B cell (primary cell): ENCODE data around the gene KLK4. TPM values are rescaled to one million over a fixed set of nuclear protein-coding genes. Genes with fewer than 3 reads are reported as not detected.

Source experiments
- ATAC-seq: fragments of 200-7000 bp; cut with Tn5 transposase; one replicate; pipeline ENCODE4 v1.10.0; 2021; ENCODE audit warnings: low read depth, mild to moderate bottlenecking, moderate number of reproducible peaks, moderate library complexity
- CTCF ChIA-PET: fragments of 350-600 bp; sonication (Branson Sonifier 250); formaldehyde crosslinking; loops from one replicate; lab custom pipeline; 2021; ENCODE audit warnings: antibody characterized with exemption, inconsistent platforms; lab: Charles Lee
- POLR2A ChIA-PET: fragments of 350-600 bp; sonication (Branson Sonifier 250); formaldehyde crosslinking; loops from one replicate; lab custom pipeline; 2021; ENCODE audit warnings: antibody characterized with exemption; lab: Charles Lee
- DNase-seq: peaks from one replicate; pipeline ENCODE4 v3.0.0; 2013
- H2AFZ ChIP-seq: 2 replicates; pipeline ENCODE4 v1.6.1; 2012; ENCODE audit warnings: mild to moderate bottlenecking, low read depth, low read length; ENCODE audit not compliant: insufficient read depth, poor library complexity, severe bottlenecking
- H3K27ac ChIP-seq, 2 donors: 1 replicate in 1 of 2; 2 replicates in 1 of 2; pipeline ENCODE4 v1.5.1; 2012 to 2013; ENCODE audit warnings: low read length in 2 of 2, mild to moderate bottlenecking in 2 of 2, moderate library complexity in 1 of 2
- H3K27me3 ChIP-seq, 4 experiments: fragments of 200-600 bp in 1 of 4; sonication (generic) in 1 of 4; replicated peaks in 1 of 4; 1 replicate in 2 of 4; 2 replicates in 2 of 4; pipeline versions ENCODE4 v1.6.1 to v1.7.0; 2013 to 2016; ENCODE audit warnings: low read length in 3 of 4, mild to moderate bottlenecking in 2 of 4, mixed read lengths in 1 of 4, moderate library complexity in 1 of 4; ENCODE audit not compliant: insufficient read depth in 4 of 4, control insufficient read depth in 3 of 4; ENCODE audit errors: control extremely low read depth in 1 of 4
- H3K36me3 ChIP-seq, 2 experiments: replicated peaks in 1 of 2; 1 replicate in 1 of 2; 2 replicates in 1 of 2; pipeline versions ENCODE4 v1.6.1 to v1.7.1; 2013; ENCODE audit warnings: low read length in 1 of 2; ENCODE audit not compliant: insufficient read depth in 2 of 2, control insufficient read depth in 1 of 2; ENCODE audit errors: control extremely low read depth in 1 of 2, extremely low read depth in 1 of 2
- H3K4me1 ChIP-seq, 2 donors: fragments of 200-600 bp in 1 of 2; sonication (generic) in 1 of 2; 1 replicate in 1 of 2; 2 replicates in 1 of 2; pipeline versions ENCODE4 v1.5.1 to v1.6.1; 2013 to 2017; ENCODE audit warnings: low read length in 2 of 2; ENCODE audit not compliant: control insufficient read depth in 2 of 2, insufficient read depth in 2 of 2
- H3K4me2 ChIP-seq: replicated peaks from 2 replicates; pipeline ENCODE3; 2012; ENCODE audit warnings: mild to moderate bottlenecking, low read depth, low read length; ENCODE audit not compliant: poor library complexity, severe bottlenecking
- H3K4me3 ChIP-seq, 5 experiments: fragments of 200-600 bp in 1 of 5; sonication (generic) in 1 of 5; 1 replicate in 3 of 5; 2 replicates in 2 of 5; pipeline versions ENCODE4 v1.5.1 to v1.7.0; 2011 to 2016; ENCODE audit warnings: low read length in 4 of 5, mild to moderate bottlenecking in 4 of 5, low read depth in 2 of 5, control low read depth in 1 of 5, moderate library complexity in 1 of 5; ENCODE audit not compliant: insufficient read depth in 1 of 5; ENCODE audit errors: control extremely low read depth in 1 of 5, extremely low read depth in 1 of 5
- H3K79me2 ChIP-seq: fragments of 200-600 bp; sonication (generic); one replicate; pipeline ENCODE4 v1.6.0; 2016; ENCODE audit warnings: low read length; ENCODE audit not compliant: control insufficient read depth, insufficient read depth
- H3K9ac ChIP-seq: fragments of 200-600 bp; sonication (generic); 2 replicates; pipeline ENCODE4 v1.6.1; 2017; ENCODE audit warnings: mild to moderate bottlenecking, low read length, moderate library complexity
- H3K9me3 ChIP-seq, 3 donors: one replicate each; pipeline versions ENCODE4 v1.6.1 to v1.7.1; 2013; ENCODE audit warnings: low read length in 2 of 3; ENCODE audit not compliant: control insufficient read depth in 2 of 3, insufficient read depth in 1 of 3; ENCODE audit errors: control extremely low read depth in 1 of 3
- H4K20me1 ChIP-seq: 2 replicates; pipeline ENCODE4 v1.6.0; 2012; ENCODE audit warnings: mild to moderate bottlenecking, low read length; ENCODE audit not compliant: insufficient read depth, control insufficient read depth, poor library complexity, severe bottlenecking
- H3K27ac Mint-ChIP-seq: one replicate; pipeline ENCODE4 v1.8.0; 2021; ENCODE audit warnings: mixed read lengths
- H3K27me3 Mint-ChIP-seq: one replicate; pipeline ENCODE4 v1.8.0; 2021; ENCODE audit warnings: mixed read lengths
- H3K4me1 Mint-ChIP-seq: one replicate; pipeline ENCODE4 v1.8.0; 2021; ENCODE audit warnings: mixed read lengths
- H3K4me3 Mint-ChIP-seq: one replicate; pipeline ENCODE4 v1.8.0; 2021; ENCODE audit warnings: mixed read lengths
- H3K9me3 Mint-ChIP-seq: one replicate; pipeline ENCODE4 v1.8.0; 2022; ENCODE audit warnings: mixed read lengths; ENCODE audit not compliant: insufficient read depth
- CTCF ChIP-seq: fragments of 200-600 bp; IDR thresholded peaks from one replicate; pipeline ENCODE4 v1.8.0; 2022; ENCODE audit warnings: antibody characterized with exemption, mild to moderate bottlenecking
- EZH2 ChIP-seq: IDR thresholded peaks from 2 replicates; pipeline ENCODE4 v1.6.1; 2012; ENCODE audit warnings: borderline replicate concordance, low read depth, mild to moderate bottlenecking, moderate library complexity, low read length; ENCODE audit not compliant: insufficient read depth, poor library complexity, severe bottlenecking
- WGBS: methylation state at CpG from one replicate; pipeline ENCODE4 v1.1.5; 2013; ENCODE audit warnings: missing lambda C conversion rate; ENCODE audit not compliant: insufficient coverage; 5-methylcytosine and 5-hydroxymethylcytosine counted together
- intact Hi-C: fragments of 100-400 bp; cut with micrococcal nuclease; formaldehyde crosslinking; loops from one replicate; pipeline ENCODE4 v1.10.0; 2022
- polyA plus RNA-seq: library from polyadenylated mRNA; depleted of rRNA; stranded (reverse); fragments of >200 nt; gene quantifications from 2 replicates; pipeline ENCODE4 v1.2.3, GENCODE V29; 2012
- total RNA-seq, 2 donors: library from RNA; stranded (reverse); fragments of 120-200 nt in 1 of 2; gene quantifications; 1 replicate in 1 of 2; 2 replicates in 1 of 2; pipeline versions ENCODE4 v1.2.3 to v1.2.4, GENCODE V29; 2013 to 2022

The KLK4 gene
- total and polyA plus RNA-seq, 2 donors (not counting 1 experiment from before 2014, with no cell fraction given) = 0.45 to 0.52 TPM

- POLR2A ChIA-PET = interaction anchor here (0.6 kb wide), 1 partner anchor 569 kb away, joined by 4 read pairs; the partner anchor contains the start of gene KCNC3
- peak overlapping the region; percentile 78 to 84 for H3K27ac ChIP-seq
- peak overlapping the region; percentile 46 for H3K4me2 ChIP-seq
These were observed 13.6 kb downstream of the KLK4 start for GRCh38 chr19:50897612-50898011.

More at GRCh38 chr19:50897612-50898011, 13.6 kb downstream of the KLK4 start:
- no peaks in the 10 kb centered on the region for H3K9me3 Mint-ChIP-seq
- no peak overlapping the region for H3K4me3 ChIP-seq
- no peaks in the 10 kb centered on the region for H3K36me3 ChIP-seq
- H3K4me1 Mint-ChIP-seq = peaks cover 44% of the 10 kb centered on the region
- peaks cover 2 to 17% (median 12%) of the 10 kb centered on the region in 3 donors for H3K9me3 ChIP-seq
- DNase-seq = no peak
- CTCF ChIA-PET = interaction anchor here (2.5 kb wide), 1 partner anchor 25 kb away, joined by 10 read pairs; no protein-coding TSS in a partner anchor
- peak overlapping the region; percentile 3 for H3K9ac ChIP-seq
- TF ChIP-seq CTCF (no peak), EZH2 (no peak)
- WGBS = 92% methylated on average over 3 of the region's 3 CpGs
- H3K4me3 Mint-ChIP-seq = peak overlapping the region; percentile 13
- H2AFZ ChIP-seq = no peak overlapping the region
- H3K79me2 ChIP-seq = no peaks in the 10 kb centered on the region
- no peak for ATAC-seq
- intact Hi-C loops = loop anchor here (5.0 kb wide), 3 partner anchors 60 to 540 kb away; no protein-coding TSS in a partner anchor
- no peaks in the 10 kb centered on the region for H3K27me3 ChIP-seq
- H3K27ac Mint-ChIP-seq = peak overlapping the region; percentile 94
- peaks cover 3% of the 10 kb centered on the region for H3K27me3 Mint-ChIP-seq
- no peaks in the 10 kb centered on the region for H4K20me1 ChIP-seq
- peaks cover 19 to 22% of the 10 kb centered on the region in 2 donors for H3K4me1 ChIP-seq
